Activated T-helper 9 cell treated with anti-CD3 and anti-CD28 coated beads, Interleukin-2, amount 50 U/mL, for 16 hours (primary cell): ENCODE data around the gene SLC22A8.
"Not testable (repeated sequence)": the region's sequence is repeated elsewhere in the genome, so short reads cannot be mapped to it uniquely, and the experiment has no call there.

Experiments used
- DNase-seq: peaks from one replicate; pipeline ENCODE4 v3.0.0-alpha.2; 2020; ENCODE audit warnings: low read depth

The SLC22A8 gene

GRCh38 chr11:63015521-63016215 is at the start of gene SLC22A8:
SLC22A8 (minus strand) TSS chr11:63015841; CDS start chr11:63014958, 883 bp downstream.
- no peak for DNase-seq

GRCh38 chr11:63046203-63046602 is 30.6 kb upstream of the SLC22A8 start:
- DNase-seq = not testable (repeated sequence)

GRCh38 chr11:63042596-63042995 is 27.0 kb upstream of the SLC22A8 start:
- no peak for DNase-seq

- no peak for DNase-seq
Observed at GRCh38 chr11:63032457-63032856, 16.8 kb upstream of the SLC22A8 start.

GRCh38 chr11:63023841-63024648 is 8.4 kb upstream of the SLC22A8 start:
- DNase-seq = peak; percentile 77

GRCh38 chr11:63023222-63023814 is 7.7 kb upstream of the SLC22A8 start:
- DNase-seq = no peak

- no peak for DNase-seq
Observed at GRCh38 chr11:63022441-63022840, 6.8 kb upstream of the SLC22A8 start.

GRCh38 chr11:63020671-63021291 is 5.1 kb upstream of the SLC22A8 start:
- no peak for DNase-seq

GRCh38 chr11:63019506-63019905 is 3.9 kb upstream of the SLC22A8 start:
- no peak for DNase-seq

GRCh38 chr11:63017306-63017974 is 1.8 kb upstream of the SLC22A8 start:
- DNase-seq = no peak

GRCh38 chr11:63014408-63015055 is 1.1 kb downstream of the SLC22A8 start:
- DNase-seq = no peak

GRCh38 chr11:63012839-63013238 is 2.8 kb downstream of the SLC22A8 start:
- DNase-seq = no peak

GRCh38 chr11:63012430-63012829 is 3.2 kb downstream of the SLC22A8 start:
- no peak for DNase-seq

- no peak for DNase-seq
Observed at GRCh38 chr11:63010934-63011439, 4.7 kb downstream of the SLC22A8 start.

- no peak for DNase-seq
Observed at GRCh38 chr11:63007920-63008319, 7.7 kb downstream of the SLC22A8 start.

- DNase-seq = no peak
Observed at GRCh38 chr11:63001456-63001855, 14.2 kb downstream of the SLC22A8 start.

GRCh38 chr11:62999649-63000048 is 16.0 kb downstream of the SLC22A8 start:
- no peak for DNase-seq

- no peak for DNase-seq
Observed at GRCh38 chr11:62999156-62999555, 16.5 kb downstream of the SLC22A8 start.

- DNase-seq = no peak
Observed at GRCh38 chr11:62996271-62996670, 19.4 kb downstream of the SLC22A8 start.

- DNase-seq = no peak
Observed at GRCh38 chr11:62994775-62995174, 20.9 kb downstream of the SLC22A8 start.

- no peak for DNase-seq
Observed at GRCh38 chr11:62988276-62988675, 27.4 kb downstream of the SLC22A8 start.
